ENCODE data around the gene ALK.

The ALK gene

GRCh38 chr2:29522951-29523669 lies 398.3 kb downstream of the ALK start:
- DNase-seq: no peak

GRCh38 chr2:29520001-29520400 lies 401.4 kb downstream of the ALK start:
- no peak for DNase-seq

DNA sequence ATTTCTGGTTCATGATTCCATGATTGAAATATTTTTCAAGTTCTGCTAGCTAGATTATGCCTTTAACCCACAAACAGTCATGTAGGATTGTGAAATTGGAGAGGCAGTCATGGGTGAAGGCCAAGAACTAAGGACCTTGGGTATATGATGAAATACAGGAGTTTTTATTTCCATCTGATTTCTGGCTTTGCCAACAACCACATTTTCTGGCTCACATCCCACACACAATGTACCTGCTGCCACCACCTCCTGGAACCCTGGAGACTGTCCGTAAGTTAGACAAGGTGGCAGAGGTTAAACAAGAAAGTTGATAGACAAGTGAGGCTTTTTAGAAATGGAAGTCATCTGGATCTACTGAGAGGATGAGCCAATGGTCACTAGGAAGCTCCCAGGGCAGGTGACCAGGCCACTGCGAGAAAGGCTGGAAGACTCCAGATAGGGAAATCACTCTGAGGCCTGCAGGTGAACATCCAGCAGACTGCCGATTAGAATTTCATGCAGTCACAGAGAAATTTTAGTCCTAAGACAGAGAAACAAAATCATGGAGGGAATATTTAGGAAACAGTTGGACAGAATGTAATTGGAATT lies 402.0 kb downstream of the ALK start:
- DNase-seq: no peak

DNA sequence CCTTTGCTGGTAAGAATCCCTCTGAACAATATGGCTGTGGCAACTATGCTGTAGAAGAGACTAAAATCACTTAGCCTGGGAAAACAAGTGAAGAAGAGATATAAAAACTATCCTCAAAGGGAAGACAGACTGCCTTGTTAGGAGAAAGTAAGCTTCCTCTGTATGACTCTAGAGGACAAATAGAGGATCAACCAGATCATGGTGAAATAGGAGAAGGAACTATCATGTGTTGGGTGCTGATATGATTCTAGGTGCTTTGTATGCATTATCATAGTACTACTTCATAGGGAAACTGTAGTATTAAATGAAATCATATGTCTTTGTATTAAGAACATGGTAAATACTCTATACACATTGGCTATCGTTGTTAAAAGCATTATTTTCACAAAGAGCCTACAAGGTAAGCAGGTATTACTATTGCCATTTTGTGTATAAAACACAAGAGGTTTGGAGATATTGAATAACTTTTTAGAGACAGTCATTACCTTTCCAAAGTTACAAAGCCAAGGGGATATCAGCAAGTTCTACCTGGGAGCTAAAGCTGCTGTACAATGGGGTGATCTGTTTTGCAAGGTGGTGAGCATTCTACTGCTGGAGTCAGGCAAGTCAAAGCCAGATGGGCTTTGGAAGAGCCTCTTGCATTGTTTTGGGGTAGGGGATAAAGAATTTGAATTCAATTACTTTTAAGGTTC lies 402.6 kb downstream of the ALK start:
- no peak for DNase-seq

DNA sequence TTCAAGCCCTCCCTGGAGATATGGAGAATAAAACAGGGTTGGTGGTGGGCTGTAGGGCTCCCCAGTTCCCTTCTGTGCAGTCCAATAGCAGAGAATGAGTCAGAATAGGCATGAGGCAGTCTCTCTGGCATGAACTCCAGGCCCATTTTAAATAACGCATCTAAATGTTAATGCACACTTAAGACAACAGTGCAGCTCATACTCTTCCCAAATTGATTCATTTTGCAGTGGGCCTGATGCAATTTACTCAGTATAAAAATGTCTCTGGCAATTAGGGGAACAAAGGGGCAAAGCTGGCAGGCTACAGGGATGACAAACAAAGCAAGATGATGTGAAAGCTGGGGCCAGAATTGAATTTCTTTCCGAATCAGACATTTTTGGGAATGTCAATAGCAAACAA lies 403.4 kb downstream of the ALK start:
- no peak for DNase-seq

- no peak for DNase-seq
These were observed 404.0 kb downstream of the ALK start for GRCh38 chr2:29517413-29517812.

DNA sequence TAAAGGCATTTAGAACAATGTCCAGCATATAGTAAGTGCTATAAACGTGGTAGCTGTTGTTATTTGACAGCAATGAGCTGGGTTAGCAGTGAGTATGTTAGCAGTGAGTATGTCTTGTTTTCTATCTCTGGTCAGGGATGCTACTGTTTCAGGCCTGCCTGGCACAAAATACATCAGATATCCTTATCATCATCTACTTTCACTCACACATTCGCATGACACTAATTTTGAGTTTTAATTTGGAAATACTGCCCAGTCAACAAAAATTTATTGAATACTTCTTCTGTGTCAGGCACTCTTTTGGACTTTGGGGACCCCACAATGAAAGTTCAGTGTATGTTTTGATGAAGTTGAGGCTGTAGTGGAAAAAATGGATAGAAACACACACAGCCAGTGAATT lies 404.6 kb downstream of the ALK start:
- DNase-seq: no peak

DNA sequence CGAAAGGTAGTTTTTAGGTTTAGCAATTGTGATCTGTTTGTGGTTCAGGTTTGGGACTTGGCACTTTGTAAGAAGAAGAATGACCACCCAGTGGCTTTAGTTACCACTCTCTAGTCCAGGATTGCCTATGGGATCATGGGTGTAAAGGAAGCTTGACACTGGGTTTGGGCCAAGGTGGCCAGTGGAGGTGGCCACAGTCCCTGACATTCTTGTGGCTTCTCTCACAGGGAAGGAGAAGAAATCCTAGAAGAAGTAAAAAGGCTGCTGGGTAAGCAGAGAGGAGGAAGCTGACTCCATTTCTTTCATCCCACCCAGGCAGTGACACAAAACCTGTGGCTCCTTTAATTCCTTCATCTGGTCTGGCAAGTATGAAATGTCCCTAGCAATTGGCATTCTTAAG lies 411.5 kb downstream of the ALK start:
- no peak for DNase-seq

DNA sequence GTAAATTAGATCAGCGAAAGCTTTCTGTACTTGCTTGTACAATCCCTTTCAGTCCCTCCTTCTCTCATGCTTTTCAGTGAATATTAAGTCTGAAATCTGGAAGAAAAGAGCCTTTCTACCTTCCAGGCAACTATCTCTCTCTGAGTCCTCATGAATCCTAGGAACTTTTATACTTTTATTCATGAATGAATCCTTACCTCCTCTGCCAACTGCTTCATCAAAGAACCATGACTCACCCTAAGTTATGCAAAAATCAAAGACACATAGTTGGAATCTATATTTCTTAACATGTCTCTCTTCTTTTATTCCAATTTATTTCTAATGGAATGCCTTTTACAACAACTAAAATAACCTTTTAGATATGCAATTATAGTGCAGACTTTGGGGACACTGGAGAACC lies 412.0 kb downstream of the ALK start:
- DNase-seq: no peak

DNA sequence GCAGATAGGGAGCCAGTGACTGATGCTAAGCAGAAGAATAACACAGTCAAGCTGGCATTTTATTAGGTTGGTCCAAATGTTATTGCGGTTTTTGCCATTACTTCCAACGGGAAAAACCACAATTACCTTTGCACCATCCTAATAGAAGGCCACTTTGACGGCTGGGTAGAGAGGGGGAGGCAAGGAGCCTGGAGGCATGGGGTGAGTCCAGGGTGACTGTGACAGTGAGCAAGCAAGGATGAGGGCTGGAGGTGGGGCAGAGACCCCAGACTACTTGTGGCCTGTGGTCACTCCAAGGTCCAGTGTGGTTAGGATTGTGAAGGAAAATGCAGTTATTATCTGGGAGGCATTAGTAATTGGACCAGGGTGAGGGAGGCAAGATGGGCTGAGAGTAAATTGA lies 416.6 kb downstream of the ALK start:
- DNase-seq: no peak

DNA sequence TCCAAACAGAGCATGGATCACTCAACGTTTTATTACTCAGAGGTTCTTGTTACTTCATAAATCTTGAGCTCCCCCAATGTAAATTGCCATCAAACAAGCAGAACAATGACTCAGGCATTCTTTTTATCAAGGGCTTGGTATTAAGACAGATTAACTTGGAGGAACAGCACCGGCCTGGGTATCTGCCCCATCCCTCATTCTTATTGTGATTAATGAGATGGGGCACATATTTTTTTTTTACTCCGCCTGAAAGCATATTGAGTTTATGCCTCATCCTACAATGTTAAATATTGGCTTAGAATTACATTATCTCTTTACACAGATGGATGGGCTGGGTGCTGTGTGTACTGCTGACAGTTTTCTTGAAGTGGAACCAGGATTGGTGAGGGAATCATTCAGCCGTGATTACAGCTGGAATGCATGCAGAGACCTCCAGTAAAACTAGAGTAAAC lies 418.9 kb downstream of the ALK start:
- no peak for DNase-seq

- DNase-seq: no peak
These were observed 424.0 kb downstream of the ALK start for GRCh38 chr2:29497375-29497774.

- DNase-seq: no peak
These were observed 425.2 kb downstream of the ALK start for GRCh38 chr2:29496198-29496597.

DNA sequence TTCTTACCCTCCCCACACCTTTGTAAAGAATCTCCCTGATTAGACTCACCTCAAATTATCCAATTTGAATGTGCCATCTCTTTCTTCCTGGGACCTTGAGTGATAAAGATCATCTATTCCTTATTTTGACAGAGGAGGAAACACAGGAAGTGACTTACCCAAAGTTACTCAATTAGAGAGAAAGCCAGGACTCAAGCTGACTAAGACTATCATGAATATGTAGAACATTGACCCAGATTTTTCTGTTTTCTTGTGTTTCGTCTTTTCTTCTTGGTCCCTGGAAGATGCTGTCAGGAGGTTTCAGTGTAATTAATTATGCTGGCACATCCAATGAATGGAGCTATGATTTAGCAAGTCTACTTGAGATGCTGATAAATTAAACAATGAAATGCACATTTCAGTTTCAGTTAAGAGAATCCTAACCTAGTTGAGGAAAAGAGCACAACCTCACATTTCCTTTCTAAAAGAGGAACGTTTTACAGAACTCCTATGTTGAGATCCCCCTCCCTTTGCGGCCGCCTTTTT lies 425.8 kb downstream of the ALK start:
- no peak for DNase-seq

GRCh38 chr2:29495068-29495467 lies 426.3 kb downstream of the ALK start:
- DNase-seq: no peak

GRCh38 chr2:29492701-29493100 lies 428.7 kb downstream of the ALK start:
- no peak for DNase-seq

GRCh38 chr2:29490045-29490444 lies 431.3 kb downstream of the ALK start:
- no peak for DNase-seq

GRCh38 chr2:29489568-29489967 lies 431.8 kb downstream of the ALK start:
- DNase-seq: no peak

DNA sequence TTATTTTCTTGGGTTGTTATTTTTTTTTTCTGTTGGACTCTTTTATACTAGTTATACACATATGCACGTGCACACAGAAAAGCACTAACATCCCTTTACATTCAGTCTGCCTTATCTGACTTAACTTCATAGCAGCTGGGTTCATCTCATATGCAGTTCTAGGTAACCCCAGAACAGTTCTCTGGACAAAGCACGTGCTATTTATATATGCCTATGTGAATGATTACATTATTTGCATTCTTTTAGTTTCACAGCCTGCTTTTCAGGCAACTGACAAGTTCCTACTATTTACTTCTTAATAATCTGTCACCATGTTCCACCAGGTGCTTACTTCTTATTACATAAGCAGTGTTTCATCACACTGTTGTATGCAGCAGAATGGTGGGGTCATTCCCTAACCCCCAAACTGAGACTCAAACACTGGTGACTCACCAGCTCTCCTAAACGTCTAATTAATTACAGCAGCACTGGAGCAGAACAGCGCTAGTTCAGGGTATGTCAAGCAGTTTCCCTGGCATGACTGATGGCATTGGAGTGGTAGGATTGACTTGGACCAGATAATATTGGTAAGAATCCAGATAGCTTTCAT lies 433.3 kb downstream of the ALK start:
- DNase-seq: no peak

GRCh38 chr2:29485631-29486030 lies 435.8 kb downstream of the ALK start:
- no peak for DNase-seq

DNA sequence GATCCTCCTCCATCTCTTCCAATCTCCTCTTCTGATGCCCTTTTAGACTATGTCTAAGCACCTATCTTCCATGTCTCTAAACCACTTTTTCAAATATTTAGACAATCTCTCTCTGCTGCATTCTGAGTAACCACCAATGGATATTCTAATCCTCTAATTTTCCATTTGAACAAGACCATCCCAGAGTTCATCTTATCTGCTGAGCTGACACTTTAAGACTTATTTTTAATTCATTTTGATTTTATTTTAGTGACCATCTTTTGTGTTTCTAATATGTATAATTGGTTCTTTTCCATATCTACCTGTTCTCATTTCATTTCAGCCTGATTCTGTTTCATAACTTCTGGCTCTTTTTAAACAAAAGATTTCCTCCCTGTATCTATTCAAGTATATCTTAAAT lies 436.3 kb downstream of the ALK start:
- no peak for DNase-seq

- DNase-seq: no peak
These were observed 438.5 kb downstream of the ALK start for GRCh38 chr2:29482867-29483266.

GRCh38 chr2:29482348-29482747 lies 439.0 kb downstream of the ALK start:
- DNase-seq: no peak

- DNase-seq: no peak
These were observed 440.1 kb downstream of the ALK start for GRCh38 chr2:29481313-29481712.
